SK-N-SH (cell line): ENCODE results near the gene ZCCHC2. TPM values are rescaled to one million over a fixed set of nuclear protein-coding genes. Genes with fewer than 3 reads are reported as not detected.

Source experiments
- CTCF ChIA-PET: fragments of 300-600, 350-600 bp; formaldehyde crosslinking; extraction: SDS; loops from one replicate; lab custom pipeline; 2021; lab: Yijun Ruan, JAX
- POLR2A ChIA-PET: fragments of 350-600 bp; sonication (Branson Sonifier 250); formaldehyde crosslinking; extraction: SDS; loops from one replicate; lab custom pipeline; 2020; ENCODE audit warnings: antibody characterized with exemption, inconsistent platforms; lab: Yijun Ruan, JAX
- DNase-seq: peaks from one replicate; pipeline ENCODE4 v3.0.0; 2012
- H2AFZ ChIP-seq: fragments of 200-600 bp; sonication (generic); 2 replicates; pipeline ENCODE4 v1.8.1; 2016; ENCODE audit warnings: antibody characterized with exemption, mild to moderate bottlenecking, low read depth
- H3F3A ChIP-seq: fragments of 200-600 bp; sonication (generic); replicated peaks from 2 replicates; pipeline ENCODE3; 2016; ENCODE audit warnings: antibody characterized with exemption, mild to moderate bottlenecking; ENCODE audit not compliant: insufficient read depth
- H3K27ac ChIP-seq, 2 experiments: fragments of 200-500 bp in 1 of 2; fragments of 200-600 bp in 1 of 2; sonication (Bioruptor generic) in 1 of 2; sonication (generic), shearing (Covaris generic) in 1 of 2; 2 replicates each; pipeline versions ENCODE4 v1.5.1 to v1.6.1; 2014 to 2016; ENCODE audit warnings: low read depth in 2 of 2, inconsistent platforms in 1 of 2, low read length in 1 of 2, mild to moderate bottlenecking in 1 of 2, mixed read lengths in 1 of 2
- H3K27me3 ChIP-seq: fragments of 200-600 bp; sonication (generic), shearing (Covaris generic); 2 replicates; pipeline ENCODE4 v1.6.1; 2016; ENCODE audit warnings: mixed run types; ENCODE audit not compliant: insufficient read depth
- H3K36me3 ChIP-seq, 2 experiments: fragments of 200-500 bp in 1 of 2; fragments of 200-600 bp in 1 of 2; sonication (Bioruptor generic) in 1 of 2; sonication (generic) in 1 of 2; replicated peaks in 1 of 2; 2 replicates each; pipeline versions ENCODE3 to v1.5.1; 2014 to 2016; ENCODE audit warnings: low read length in 1 of 2, mild to moderate bottlenecking in 1 of 2; ENCODE audit not compliant: insufficient read depth in 2 of 2, control insufficient read depth in 1 of 2
- H3K4me1 ChIP-seq, 2 experiments: fragments of 200-500 bp in 1 of 2; fragments of 200-600 bp in 1 of 2; sonication (Bioruptor generic) in 1 of 2; sonication (generic), shearing (Covaris generic) in 1 of 2; 2 replicates each; pipeline versions ENCODE4 v1.5.1 to v1.6.1; 2014 to 2016; ENCODE audit warnings: low read depth in 1 of 2, low read length in 1 of 2, mixed run types in 1 of 2; ENCODE audit not compliant: insufficient read depth in 2 of 2, control insufficient read depth in 1 of 2
- H3K4me2 ChIP-seq: fragments of 200-600 bp; sonication (generic), shearing (Covaris generic); 2 replicates; pipeline ENCODE4 v1.6.1; 2017; ENCODE audit warnings: mixed run types
- H3K4me3 ChIP-seq, 2 experiments: fragments of 200-500 bp in 1 of 2; fragments of 200-600 bp in 1 of 2; sonication (Bioruptor generic) in 1 of 2; sonication (generic), shearing (Covaris generic) in 1 of 2; 2 replicates each; pipeline versions ENCODE4 v1.5.1 to v1.8.1; 2014 to 2016; ENCODE audit warnings: low read depth in 2 of 2, inconsistent platforms in 1 of 2, low read length in 1 of 2, mild to moderate bottlenecking in 1 of 2, mixed read lengths in 1 of 2, moderate library complexity in 1 of 2
- H3K79me2 ChIP-seq: fragments of 200-600 bp; sonication (generic); 2 replicates; pipeline ENCODE4 v1.8.1; 2017; ENCODE audit warnings: mild to moderate bottlenecking; ENCODE audit not compliant: insufficient read depth
- H3K9ac ChIP-seq: fragments of 200-600 bp; sonication (generic); 2 replicates; pipeline ENCODE4 v1.6.1; 2017; ENCODE audit warnings: mixed run types
- H3K9me2 ChIP-seq: fragments of 200-600 bp; sonication (generic); 2 replicates; pipeline ENCODE4 v1.6.1; 2017; ENCODE audit warnings: mixed run types
- H3K9me3 ChIP-seq: fragments of 200-600 bp; sonication (generic); 2 replicates; pipeline ENCODE4 v1.6.1; 2017; ENCODE audit warnings: mixed run types, mild to moderate bottlenecking, moderate library complexity
- H4K20me1 ChIP-seq: fragments of 200-600 bp; sonication (generic); 2 replicates; pipeline ENCODE4 v1.6.1; 2017; ENCODE audit warnings: mild to moderate bottlenecking, mixed run types; ENCODE audit not compliant: insufficient read depth
- ELF1 ChIP-seq: IDR thresholded peaks from 2 replicates; pipeline ENCODE4 v1.4.0; 2012
- GABPA ChIP-seq: IDR thresholded peaks from 2 replicates; pipeline ENCODE4 v1.4.0; 2012; ENCODE audit warnings: low read depth, mild to moderate bottlenecking
- GATA2 ChIP-seq: sonication (generic); formaldehyde crosslinking; IDR thresholded peaks from 2 replicates; pipeline ENCODE4 v1.5.0; 2020; ENCODE audit warnings: mild to moderate bottlenecking, missing genetic modification reagents
- JUND ChIP-seq: IDR thresholded peaks from 2 replicates; pipeline ENCODE4 v1.4.0; 2012
- MXI1 ChIP-seq: IDR thresholded peaks from 2 replicates; pipeline ENCODE4 v1.6.1; 2012; ENCODE audit warnings: mild to moderate bottlenecking, low read depth, low read length, improper control_type of control experiment
- NFIC ChIP-seq: IDR thresholded peaks from 2 replicates; pipeline ENCODE4 v1.4.0; 2012; ENCODE audit warnings: borderline replicate concordance
- RCOR1 ChIP-seq: fragments of 150-350 bp; IDR thresholded peaks from 2 replicates; pipeline ENCODE4 v1.6.1; 2017; ENCODE audit warnings: antibody characterized with exemption, low read length
- RFX5 ChIP-seq: IDR thresholded peaks from 2 replicates; pipeline ENCODE4 v1.6.1; 2012; ENCODE audit warnings: mild to moderate bottlenecking, improper control_type of control experiment, low read length
- RXRA ChIP-seq: IDR thresholded peaks from 2 replicates; pipeline ENCODE4 v1.4.0; 2012; ENCODE audit warnings: low read depth, mild to moderate bottlenecking, borderline replicate concordance
- TCF12 ChIP-seq: IDR thresholded peaks from 2 replicates; pipeline ENCODE4 v1.4.0; 2012
- TEAD4 ChIP-seq: IDR thresholded peaks from 2 replicates; pipeline ENCODE4 v1.4.0; 2012; ENCODE audit warnings: mild to moderate bottlenecking, borderline replicate concordance; ENCODE audit not compliant: insufficient read depth
- WGBS: methylation state at CpG from one replicate; pipeline ENCODE4 v1.1.6; 2017; ENCODE audit warnings: low lambda C conversion rate; 5-methylcytosine and 5-hydroxymethylcytosine counted together
- polyA plus RNA-seq, 3 experiments: library from polyadenylated mRNA; depleted of rRNA; stranded (reverse); fragments of >200 nt; gene quantifications; 2 replicates each; pipeline ENCODE4 v1.2.3, GENCODE V29; 2012
- TF ChIP-seq, protein P1 (sequence below): fragments of 200-600 bp; sonication (generic); IDR thresholded peaks from 2 replicates; pipeline ENCODE4 v1.6.1; 2017; ENCODE audit warnings: antibody characterized with exemption, mild to moderate bottlenecking, moderate library complexity
- TF ChIP-seq, protein P2 (sequence below): IDR thresholded peaks from 2 replicates; pipeline ENCODE4 v1.4.0; 2012; ENCODE audit warnings: low read depth, borderline replicate concordance
- TF ChIP-seq, protein P3 (sequence below): IDR thresholded peaks from 2 replicates; pipeline ENCODE4; 2012
- TF ChIP-seq, protein P4 (sequence below): fragments of 150-350 bp; IDR thresholded peaks from 2 replicates; pipeline ENCODE4 v1.6.1; 2016; ENCODE audit warnings: mild to moderate bottlenecking, low read depth, low read length
- TF ChIP-seq, protein P5 (sequence below): IDR thresholded peaks from 2 replicates; pipeline ENCODE4 v1.4.0; 2012; ENCODE audit warnings: low read depth

The ZCCHC2 gene
- polyA plus RNA-seq, 1 of the 3 experiments (the other 2 are of a cell fraction), result 7.3 TPM

DNA sequence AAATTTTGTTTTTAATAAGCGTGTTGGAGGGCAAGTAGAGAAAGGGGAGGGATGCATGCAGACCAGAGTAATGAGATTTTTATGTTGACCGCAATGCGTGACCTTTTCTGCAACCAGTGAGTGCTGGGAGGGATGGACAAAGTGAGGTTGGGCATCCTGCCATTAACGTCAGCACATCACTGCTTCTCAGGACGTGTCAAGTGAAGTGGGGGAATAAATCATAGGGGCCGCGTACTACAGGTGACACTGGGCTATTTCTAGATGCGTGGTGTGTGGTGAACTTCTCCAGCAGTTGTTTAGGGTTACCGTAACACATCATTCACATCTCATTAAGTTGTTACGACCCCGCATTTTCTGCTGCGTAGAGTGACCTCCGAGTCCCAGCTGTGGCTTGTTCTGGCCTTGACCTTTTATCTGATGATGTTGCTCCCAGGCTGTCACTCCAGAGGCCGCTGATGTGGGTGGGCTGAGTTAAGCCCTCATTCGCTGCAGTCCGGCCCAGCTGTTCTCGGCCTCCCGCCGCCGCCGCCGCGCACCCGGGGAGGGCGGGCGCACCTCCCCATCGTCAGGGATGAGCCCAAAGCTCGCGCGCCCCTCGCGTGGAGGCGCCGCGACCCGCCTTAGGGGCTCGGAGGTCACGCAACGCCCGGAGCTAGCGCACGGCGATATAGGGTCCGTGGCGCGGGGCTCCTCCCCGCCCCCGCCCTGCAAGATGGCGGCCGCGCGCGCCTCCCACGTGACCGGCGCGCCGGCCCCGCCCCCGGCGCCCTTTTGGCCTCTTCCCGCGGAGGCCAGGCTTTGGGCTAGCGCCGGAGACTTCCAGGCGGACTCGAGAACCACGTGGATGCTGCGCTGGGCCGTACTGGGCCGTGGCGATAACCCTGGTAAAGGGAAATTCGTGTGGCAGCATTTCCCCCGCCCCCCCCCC lies 3.5 kb downstream of the ZCCHC2 start (continued):
- TF ChIP-seq, protein P1, sequence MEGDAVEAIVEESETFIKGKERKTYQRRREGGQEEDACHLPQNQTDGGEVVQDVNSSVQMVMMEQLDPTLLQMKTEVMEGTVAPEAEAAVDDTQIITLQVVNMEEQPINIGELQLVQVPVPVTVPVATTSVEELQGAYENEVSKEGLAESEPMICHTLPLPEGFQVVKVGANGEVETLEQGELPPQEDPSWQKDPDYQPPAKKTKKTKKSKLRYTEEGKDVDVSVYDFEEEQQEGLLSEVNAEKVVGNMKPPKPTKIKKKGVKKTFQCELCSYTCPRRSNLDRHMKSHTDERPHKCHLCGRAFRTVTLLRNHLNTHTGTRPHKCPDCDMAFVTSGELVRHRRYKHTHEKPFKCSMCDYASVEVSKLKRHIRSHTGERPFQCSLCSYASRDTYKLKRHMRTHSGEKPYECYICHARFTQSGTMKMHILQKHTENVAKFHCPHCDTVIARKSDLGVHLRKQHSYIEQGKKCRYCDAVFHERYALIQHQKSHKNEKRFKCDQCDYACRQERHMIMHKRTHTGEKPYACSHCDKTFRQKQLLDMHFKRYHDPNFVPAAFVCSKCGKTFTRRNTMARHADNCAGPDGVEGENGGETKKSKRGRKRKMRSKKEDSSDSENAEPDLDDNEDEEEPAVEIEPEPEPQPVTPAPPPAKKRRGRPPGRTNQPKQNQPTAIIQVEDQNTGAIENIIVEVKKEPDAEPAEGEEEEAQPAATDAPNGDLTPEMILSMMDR, result no peak
- TF ChIP-seq MXI1 (peak; percentile 97), NFIC (0 out of 2 replicates have a peak, but pooled peaks have one; percentile 11), RCOR1 (no peak)

DNA sequence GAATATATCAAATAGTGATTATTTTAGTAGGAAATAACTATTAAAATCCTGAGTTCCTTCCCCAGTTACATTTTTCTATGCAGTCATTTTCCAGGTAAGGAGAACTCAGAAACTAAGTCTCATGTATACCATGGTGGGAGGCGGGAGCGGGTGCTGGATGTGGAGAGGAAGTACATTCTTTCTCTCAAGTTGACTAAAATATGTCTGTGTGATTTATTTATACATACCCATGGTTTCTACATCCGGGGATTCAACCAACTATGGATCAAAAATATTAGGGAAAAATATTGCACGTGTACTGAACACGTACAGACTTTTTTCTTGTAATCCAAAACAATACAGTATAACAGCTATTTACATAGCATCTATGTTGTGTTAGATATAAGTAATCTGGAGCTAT lies 6.8 kb downstream of the ZCCHC2 start:
- CTCF ChIA-PET, result no interaction called here
- Histone ChIP-seq H3K9me3 (no peaks in the 10 kb centered on the region; the same call in 1 of the 2 replicates), H3K79me2 (peaks cover 74% of the 10 kb centered on the region), H2AFZ (no peak overlapping the region), H3K4me3 (no peak overlapping the region), H3K27ac (no peak overlapping the region), H3K36me3 (no peaks in the 10 kb centered on the region), H3K9ac (no peak overlapping the region), H3K9me2 (no peaks in the 10 kb centered on the region), H3K4me2 (no peak overlapping the region), H3K27me3 (no peaks in the 10 kb centered on the region), H3F3A (no peaks in the 10 kb centered on the region), H4K20me1 (no peaks in the 10 kb centered on the region; the same call in 1 of the 2 replicates), H3K4me1 (peaks cover 15 to 16% of the 10 kb centered on the region in 2 experiments; a peak in 3 of 4 replicates)
- WGBS, result 96% methylated on average over 5 of the region's 5 CpGs
- DNase-seq, result no peak
- POLR2A ChIA-PET, result no interaction called here
- TF ChIP-seq, protein P2, sequence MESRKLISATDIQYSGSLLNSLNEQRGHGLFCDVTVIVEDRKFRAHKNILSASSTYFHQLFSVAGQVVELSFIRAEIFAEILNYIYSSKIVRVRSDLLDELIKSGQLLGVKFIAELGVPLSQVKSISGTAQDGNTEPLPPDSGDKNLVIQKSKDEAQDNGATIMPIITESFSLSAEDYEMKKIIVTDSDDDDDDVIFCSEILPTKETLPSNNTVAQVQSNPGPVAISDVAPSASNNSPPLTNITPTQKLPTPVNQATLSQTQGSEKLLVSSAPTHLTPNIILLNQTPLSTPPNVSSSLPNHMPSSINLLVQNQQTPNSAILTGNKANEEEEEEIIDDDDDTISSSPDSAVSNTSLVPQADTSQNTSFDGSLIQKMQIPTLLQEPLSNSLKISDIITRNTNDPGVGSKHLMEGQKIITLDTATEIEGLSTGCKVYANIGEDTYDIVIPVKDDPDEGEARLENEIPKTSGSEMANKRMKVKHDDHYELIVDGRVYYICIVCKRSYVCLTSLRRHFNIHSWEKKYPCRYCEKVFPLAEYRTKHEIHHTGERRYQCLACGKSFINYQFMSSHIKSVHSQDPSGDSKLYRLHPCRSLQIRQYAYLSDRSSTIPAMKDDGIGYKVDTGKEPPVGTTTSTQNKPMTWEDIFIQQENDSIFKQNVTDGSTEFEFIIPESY, result no peak
- TF ChIP-seq ELF1, result no peak

DNA sequence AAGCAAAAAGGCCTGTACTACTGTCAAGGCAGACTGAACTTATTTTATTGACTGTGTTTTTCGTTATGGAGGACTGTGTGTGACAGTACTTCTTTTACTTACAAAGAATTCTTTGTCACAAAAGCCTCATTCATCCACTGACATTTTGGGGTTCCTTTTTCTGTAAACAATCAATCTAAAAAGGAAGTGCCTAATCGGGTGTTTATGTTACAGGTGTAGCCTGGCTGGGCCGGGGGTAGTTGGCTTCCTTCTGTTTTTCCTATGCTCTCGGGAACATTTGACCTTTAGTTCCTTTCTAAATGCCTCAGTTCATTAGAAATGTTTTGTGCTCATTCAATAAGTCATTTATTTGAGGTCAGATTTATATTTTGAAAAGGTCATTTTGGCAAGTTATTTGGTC lies 8.3 kb downstream of the ZCCHC2 start:
- H3F3A ChIP-seq, result no peaks in the 10 kb centered on the region
- no peak overlapping the region for H3K4me2 ChIP-seq
- POLR2A ChIA-PET, result no interaction called here
- no peaks in the 10 kb centered on the region for H4K20me1 ChIP-seq
- H3K9me3 ChIP-seq, result no peaks in the 10 kb centered on the region
- H3K27me3 ChIP-seq, result no peaks in the 10 kb centered on the region
- CTCF ChIA-PET, result interaction anchor here (1.0 kb wide), 1 partner anchor 53 kb away, joined by 3 read pairs; no protein-coding TSS in a partner anchor
- DNase-seq, result no peak
- peaks cover 66% of the 10 kb centered on the region for H3K79me2 ChIP-seq
- no peaks in the 10 kb centered on the region for H3K36me3 ChIP-seq
- H3K9me2 ChIP-seq, result no peaks in the 10 kb centered on the region
- H3K4me1 ChIP-seq, result peaks cover 5 to 6% of the 10 kb centered on the region in 2 experiments; a peak in 2 of 4 replicates
- H3K4me3 ChIP-seq, result no peak overlapping the region
- no peak overlapping the region for H3K27ac ChIP-seq
- H3K9ac ChIP-seq, result no peak overlapping the region
- 88% methylated on average over 4 of the region's 4 CpGs for WGBS
- H2AFZ ChIP-seq, result no peak overlapping the region
- TF ChIP-seq GATA2, result no peak
- TF ChIP-seq ELF1, result no peak
- no peak for TF ChIP-seq GABPA
- no peak for TF ChIP-seq RXRA
- TF ChIP-seq, protein P3, sequence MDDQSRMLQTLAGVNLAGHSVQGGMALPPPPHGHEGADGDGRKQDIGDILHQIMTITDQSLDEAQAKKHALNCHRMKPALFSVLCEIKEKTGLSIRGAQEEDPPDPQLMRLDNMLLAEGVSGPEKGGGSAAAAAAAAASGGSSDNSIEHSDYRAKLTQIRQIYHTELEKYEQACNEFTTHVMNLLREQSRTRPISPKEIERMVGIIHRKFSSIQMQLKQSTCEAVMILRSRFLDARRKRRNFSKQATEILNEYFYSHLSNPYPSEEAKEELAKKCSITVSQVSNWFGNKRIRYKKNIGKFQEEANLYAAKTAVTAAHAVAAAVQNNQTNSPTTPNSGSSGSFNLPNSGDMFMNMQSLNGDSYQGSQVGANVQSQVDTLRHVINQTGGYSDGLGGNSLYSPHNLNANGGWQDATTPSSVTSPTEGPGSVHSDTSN, result no peak
- TF ChIP-seq RCOR1, result no peak
- TF ChIP-seq, protein P2, result no peak
- TF ChIP-seq, protein P4, sequence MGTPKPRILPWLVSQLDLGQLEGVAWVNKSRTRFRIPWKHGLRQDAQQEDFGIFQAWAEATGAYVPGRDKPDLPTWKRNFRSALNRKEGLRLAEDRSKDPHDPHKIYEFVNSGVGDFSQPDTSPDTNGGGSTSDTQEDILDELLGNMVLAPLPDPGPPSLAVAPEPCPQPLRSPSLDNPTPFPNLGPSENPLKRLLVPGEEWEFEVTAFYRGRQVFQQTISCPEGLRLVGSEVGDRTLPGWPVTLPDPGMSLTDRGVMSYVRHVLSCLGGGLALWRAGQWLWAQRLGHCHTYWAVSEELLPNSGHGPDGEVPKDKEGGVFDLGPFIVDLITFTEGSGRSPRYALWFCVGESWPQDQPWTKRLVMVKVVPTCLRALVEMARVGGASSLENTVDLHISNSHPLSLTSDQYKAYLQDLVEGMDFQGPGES, result no peak
- TF ChIP-seq, protein P5, sequence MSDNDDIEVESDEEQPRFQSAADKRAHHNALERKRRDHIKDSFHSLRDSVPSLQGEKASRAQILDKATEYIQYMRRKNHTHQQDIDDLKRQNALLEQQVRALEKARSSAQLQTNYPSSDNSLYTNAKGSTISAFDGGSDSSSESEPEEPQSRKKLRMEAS, result no peak
- no peak for TF ChIP-seq RFX5
- TF ChIP-seq TEAD4, result no peak
- TF ChIP-seq JUND, result no peak
- no peak for TF ChIP-seq TCF12
